A673 (cell line): ENCODE results near the gene KCNC1.

Experiments used
- CTCF ChIP-seq: fragments of 300-800, 200-600 bp; sonication (generic); conservative IDR thresholded peaks from 2 replicates; pipeline ENCODE4 v1.5.1; 2017; ENCODE audit warnings: low read depth, mild to moderate bottlenecking, antibody characterized with exemption, low read length, moderate library complexity, mixed read lengths
- EZH2 ChIP-seq: fragments of 200-600 bp; sonication (generic); IDR thresholded peaks from 2 replicates; pipeline ENCODE4 v1.6.1; 2017; ENCODE audit warnings: borderline replicate concordance, low read depth, mild to moderate bottlenecking, mixed read lengths, antibody characterized with exemption, low read length; ENCODE audit not compliant: poor library complexity, severe bottlenecking

- no peak for TF ChIP-seq CTCF
- TF ChIP-seq EZH2: no peak
These were observed 41.1 kb downstream of the KCNC1 start for GRCh38 chr11:17775507-17776211.
